Mesothelial cell of epicardium (in vitro differentiated cells): Measurements from ENCODE around the gene TBATA. TPM values are rescaled to one million over a fixed set of nuclear protein-coding genes. Genes with fewer than 3 reads are reported as not detected.

Source experiments
- DNase-seq, 2 experiments: peaks; one replicate each; pipeline ENCODE4 v3.0.0; 2021; ENCODE audit warnings: low spot score in 2 of 2; ENCODE audit not compliant: unreplicated experiment in 2 of 2
- H3K27ac Mint-ChIP-seq: 2 replicates; pipeline ENCODE4 v1.8.0; 2021; ENCODE audit warnings: mixed read lengths
- H3K27me3 Mint-ChIP-seq: 2 replicates; pipeline ENCODE4 v1.8.0; 2021; ENCODE audit warnings: low read depth, mixed read lengths
- H3K36me3 Mint-ChIP-seq: 2 replicates; pipeline ENCODE4 v1.8.0; 2021; ENCODE audit warnings: mixed read lengths
- H3K4me1 Mint-ChIP-seq: 2 replicates; pipeline ENCODE4 v1.8.0; 2021; ENCODE audit warnings: mixed read lengths
- H3K4me3 Mint-ChIP-seq: 2 replicates; pipeline ENCODE4 v1.8.0; 2021; ENCODE audit warnings: mild to moderate bottlenecking, moderate library complexity, mixed read lengths
- H3K9me3 Mint-ChIP-seq: 2 replicates; pipeline ENCODE4 v1.8.0; 2021; ENCODE audit warnings: mixed read lengths
- CTCF ChIP-seq: fragments of 200-600 bp; sonication (generic); IDR thresholded peaks from one replicate; pipeline ENCODE4 v1.5.0; 2021; ENCODE audit warnings: antibody characterized with exemption; ENCODE audit not compliant: unreplicated experiment
- total RNA-seq: library from RNA; stranded (reverse); gene quantifications from 3 replicates; pipeline ENCODE4 v1.2.1, GENCODE V29; 2021

Gene TBATA
- total RNA-seq, 1 donor from 2014 or later = not detected

- H3K27me3 Mint-ChIP-seq = no peaks in the 10 kb centered on the region
- TF ChIP-seq CTCF = no peak
- DNase-seq = no peak
- H3K9me3 Mint-ChIP-seq = peaks cover 3% of the 10 kb centered on the region
- no peaks in the 10 kb centered on the region for H3K36me3 Mint-ChIP-seq
- no peak overlapping the region for H3K27ac Mint-ChIP-seq
- no peak overlapping the region for H3K4me3 Mint-ChIP-seq
- peaks cover 10% of the 10 kb centered on the region for H3K4me1 Mint-ChIP-seq
Observed at GRCh38 chr10:70743430-70743788, 41.8 kb downstream of the TBATA start.

GRCh38 chr10:70742537-70743429 lies 42.4 kb downstream of the TBATA start:
- no peaks in the 10 kb centered on the region for H3K36me3 Mint-ChIP-seq
- peaks cover 3% of the 10 kb centered on the region for H3K9me3 Mint-ChIP-seq
- peak overlapping the region; percentile 78 for H3K27ac Mint-ChIP-seq
- no peak overlapping the region for H3K4me3 Mint-ChIP-seq
- H3K4me1 Mint-ChIP-seq = peaks cover 10% of the 10 kb centered on the region
- TF ChIP-seq CTCF = no peak
- no peaks in the 10 kb centered on the region for H3K27me3 Mint-ChIP-seq
- no peak for DNase-seq

- Mint-ChIP-seq H3K4me3 (no peak overlapping the region), H3K36me3 (no peaks in the 10 kb centered on the region), H3K4me1 (peaks cover 10% of the 10 kb centered on the region), H3K27me3 (no peaks in the 10 kb centered on the region), H3K9me3 (peaks cover under 1% of the 10 kb centered on the region), H3K27ac (peak overlapping the region; percentile 20)
- DNase-seq = no peak
- TF ChIP-seq CTCF = no peak
Observed at GRCh38 chr10:70740406-70741288, 44.5 kb downstream of the TBATA start.

- H3K36me3 Mint-ChIP-seq = no peaks in the 10 kb centered on the region
- H3K27me3 Mint-ChIP-seq = no peaks in the 10 kb centered on the region
- no peak overlapping the region for H3K4me3 Mint-ChIP-seq
- no peaks in the 10 kb centered on the region for H3K9me3 Mint-ChIP-seq
- DNase-seq = no peak
- no peak overlapping the region for H3K27ac Mint-ChIP-seq
- H3K4me1 Mint-ChIP-seq = peaks cover 10% of the 10 kb centered on the region
- no peak for TF ChIP-seq CTCF
Observed at GRCh38 chr10:70738761-70739121, 46.4 kb downstream of the TBATA start.

- no peak for TF ChIP-seq CTCF
- H3K4me3 Mint-ChIP-seq = no peak overlapping the region
- no peaks in the 10 kb centered on the region for H3K27me3 Mint-ChIP-seq
- H3K9me3 Mint-ChIP-seq = no peaks in the 10 kb centered on the region
- peaks cover 10% of the 10 kb centered on the region for H3K4me1 Mint-ChIP-seq
- H3K36me3 Mint-ChIP-seq = no peaks in the 10 kb centered on the region
- no peak overlapping the region for H3K27ac Mint-ChIP-seq
- no peak for DNase-seq
Observed at GRCh38 chr10:70738006-70738760, 47.0 kb downstream of the TBATA start.
